ENCODE results near the gene PAM16.

- TF ChIP-seq CTCF (IDR thresholded peaks at IDR 0.05) (no peak), POLR2AphosphoS5 (IDR thresholded peaks at IDR 0.05; ENCODE audit: low read depth, low read length) (no peak)
Measured at GRCh38 chr16:4342866-4343744, 8.0 kb downstream of the PAM16 start.

Data from Panc1 (cell line).